ENCODE results near the gene PEBP1.

Gene PEBP1

DNA sequence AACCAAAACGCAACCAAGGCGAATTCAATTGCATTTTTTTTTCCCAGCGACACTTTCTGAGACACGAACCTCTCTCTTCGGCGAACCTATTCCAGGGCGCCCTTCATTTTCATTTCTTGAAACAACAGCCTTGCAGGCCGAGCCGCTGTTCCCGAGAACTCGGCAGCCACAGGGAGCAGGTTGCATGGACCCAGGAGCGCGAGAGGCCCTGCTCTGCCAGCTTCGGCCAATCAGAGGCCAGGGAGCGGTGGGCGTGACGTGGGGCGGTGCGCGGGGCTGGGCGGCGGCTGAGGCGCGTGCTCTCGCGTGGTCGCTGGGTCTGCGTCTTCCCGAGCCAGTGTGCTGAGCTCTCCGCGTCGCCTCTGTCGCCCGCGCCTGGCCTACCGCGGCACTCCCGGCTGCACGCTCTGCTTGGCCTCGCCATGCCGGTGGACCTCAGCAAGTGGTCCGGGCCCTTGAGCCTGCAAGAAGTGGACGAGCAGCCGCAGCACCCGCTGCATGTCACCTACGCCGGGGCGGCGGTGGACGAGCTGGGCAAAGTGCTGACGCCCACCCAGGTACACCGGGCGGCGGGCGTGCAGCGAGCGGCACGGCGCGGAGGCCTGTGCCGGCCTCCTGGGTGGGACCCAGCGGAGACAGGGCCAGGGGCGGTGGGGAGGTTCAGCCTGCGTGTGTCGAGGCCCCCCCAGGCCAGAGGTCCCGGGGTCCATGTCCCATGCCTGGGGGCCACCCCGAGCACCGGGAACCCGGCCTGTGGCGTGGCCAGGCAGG lies at the start of gene PEBP1:
PEBP1 (plus strand) TSS at position 337 of the 771 bp plus-strand sequence; CDS start at position 423, 86 bp downstream.
- TF ChIP-seq, protein P1, sequence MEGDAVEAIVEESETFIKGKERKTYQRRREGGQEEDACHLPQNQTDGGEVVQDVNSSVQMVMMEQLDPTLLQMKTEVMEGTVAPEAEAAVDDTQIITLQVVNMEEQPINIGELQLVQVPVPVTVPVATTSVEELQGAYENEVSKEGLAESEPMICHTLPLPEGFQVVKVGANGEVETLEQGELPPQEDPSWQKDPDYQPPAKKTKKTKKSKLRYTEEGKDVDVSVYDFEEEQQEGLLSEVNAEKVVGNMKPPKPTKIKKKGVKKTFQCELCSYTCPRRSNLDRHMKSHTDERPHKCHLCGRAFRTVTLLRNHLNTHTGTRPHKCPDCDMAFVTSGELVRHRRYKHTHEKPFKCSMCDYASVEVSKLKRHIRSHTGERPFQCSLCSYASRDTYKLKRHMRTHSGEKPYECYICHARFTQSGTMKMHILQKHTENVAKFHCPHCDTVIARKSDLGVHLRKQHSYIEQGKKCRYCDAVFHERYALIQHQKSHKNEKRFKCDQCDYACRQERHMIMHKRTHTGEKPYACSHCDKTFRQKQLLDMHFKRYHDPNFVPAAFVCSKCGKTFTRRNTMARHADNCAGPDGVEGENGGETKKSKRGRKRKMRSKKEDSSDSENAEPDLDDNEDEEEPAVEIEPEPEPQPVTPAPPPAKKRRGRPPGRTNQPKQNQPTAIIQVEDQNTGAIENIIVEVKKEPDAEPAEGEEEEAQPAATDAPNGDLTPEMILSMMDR (IDR thresholded peaks at IDR 0.05; ENCODE audit: low read length, missing control alignments): no peak
- peak; percentile 89 for DNase-seq (ENCODE audit: low read depth)
- peak within 1 kb of the TSS; percentile 82 for H3K4me3 ChIP-seq (replicated peaks; ENCODE audit: low read depth, low read length)

DNA sequence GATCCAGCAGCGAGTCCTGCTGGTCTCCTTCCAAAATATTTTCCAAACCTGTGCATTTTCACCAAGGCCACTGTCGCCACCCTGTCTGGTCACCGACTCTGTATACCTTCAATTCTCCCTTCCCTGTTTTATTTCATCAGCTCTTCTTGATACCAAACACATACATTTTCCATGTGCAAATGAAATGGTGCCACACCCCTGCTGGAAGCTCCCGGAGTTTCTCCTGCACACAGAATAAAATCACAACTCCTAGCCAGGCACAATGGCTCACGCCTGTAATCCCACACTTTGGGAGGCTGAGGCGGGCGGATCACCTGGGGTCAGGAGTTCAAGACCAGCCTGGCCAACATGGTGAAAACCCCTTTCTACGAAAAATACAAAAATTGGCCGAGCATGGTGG lies 46.1 kb upstream of the PEBP1 start:
- H3K4me3 ChIP-seq (replicated peaks; ENCODE audit: low read depth, low read length): no peak overlapping the region
- TF ChIP-seq, protein P1 (IDR thresholded peaks at IDR 0.05; ENCODE audit: low read length, missing control alignments): no peak
- DNase-seq (ENCODE audit: low read depth): no peak

DNA sequence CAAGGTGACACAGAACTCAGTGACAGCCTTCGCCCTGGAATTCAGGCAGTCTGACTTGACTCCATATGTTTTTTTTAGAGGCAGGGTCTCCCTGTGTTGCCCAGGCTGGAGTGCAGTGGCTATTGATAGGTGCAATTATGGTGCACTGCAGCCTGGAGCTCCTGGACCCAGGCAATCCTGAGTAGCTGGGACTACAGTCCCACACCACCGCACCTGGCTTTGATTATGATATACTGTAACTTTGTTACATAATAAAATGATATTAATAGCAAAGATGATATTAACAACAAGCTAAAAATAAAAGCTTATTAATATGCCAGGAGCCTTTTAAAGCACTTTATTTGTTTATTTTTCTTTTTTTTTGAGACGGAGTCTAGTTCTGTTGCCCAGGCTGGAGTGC lies 41.9 kb upstream of the PEBP1 start:
- DNase-seq (ENCODE audit: low read depth): no peak
- TF ChIP-seq, protein P1 (IDR thresholded peaks at IDR 0.05; ENCODE audit: low read length, missing control alignments): no peak
- no peak overlapping the region for H3K4me3 ChIP-seq (replicated peaks; ENCODE audit: low read depth, low read length)

DNA sequence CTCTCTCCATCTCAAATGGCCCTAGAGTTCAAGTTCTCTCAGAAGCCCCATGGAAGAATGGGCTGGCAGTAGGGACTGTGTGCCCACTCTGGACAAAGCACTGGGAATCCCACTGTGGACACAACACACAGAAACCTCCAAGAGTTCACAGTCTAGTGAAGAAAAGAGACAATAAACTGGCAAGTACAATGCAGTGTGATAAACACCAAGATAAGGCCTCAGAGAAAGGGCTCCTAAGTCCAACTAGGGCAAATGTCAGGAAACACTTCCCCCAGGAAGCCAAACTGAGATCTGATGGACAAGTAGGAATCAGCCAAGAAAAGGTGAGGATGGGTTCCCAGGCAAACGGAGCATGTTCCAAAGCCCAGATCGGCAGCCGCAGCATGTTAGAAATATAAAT lies 37.5 kb upstream of the PEBP1 start:
- no peak for DNase-seq (ENCODE audit: low read depth)
- TF ChIP-seq, protein P1 (IDR thresholded peaks at IDR 0.05; ENCODE audit: low read length, missing control alignments): no peak

DNA sequence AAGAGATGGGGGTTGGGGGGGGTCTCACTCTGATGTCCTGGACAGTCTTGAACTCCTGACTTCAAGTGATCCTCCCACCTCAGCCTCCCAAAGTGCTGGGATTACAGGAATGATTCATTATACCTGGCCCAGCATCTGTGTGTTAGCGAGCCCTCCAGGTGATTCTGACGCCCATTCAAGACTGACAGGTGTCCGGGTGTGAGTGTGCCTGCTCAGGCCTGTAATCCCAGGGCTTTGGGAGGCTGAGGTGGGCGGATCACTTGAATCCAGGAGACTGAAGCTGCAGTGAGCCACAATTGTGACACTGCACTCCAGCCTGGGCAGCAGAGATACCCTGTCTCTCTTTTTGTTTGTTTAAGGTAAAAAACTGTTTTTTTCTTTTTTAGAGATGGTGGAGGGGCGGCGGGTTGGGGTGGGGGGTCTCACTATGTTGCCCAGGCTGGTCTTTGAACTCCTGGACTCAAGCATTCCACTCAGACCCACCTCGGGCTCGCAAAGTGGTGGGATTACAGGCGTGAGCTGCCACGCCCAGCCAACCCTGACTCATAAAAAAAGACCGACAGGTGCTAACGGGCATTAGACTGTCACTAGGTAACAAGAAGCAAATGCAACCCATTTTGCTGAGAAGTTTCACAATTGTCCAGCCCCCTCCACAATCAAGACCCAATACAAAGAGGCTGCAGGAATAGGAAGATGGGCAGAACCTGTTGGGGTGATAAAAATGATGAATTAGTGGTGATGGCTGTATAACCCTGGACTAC lies 36.8 kb upstream of the PEBP1 start:
- TF ChIP-seq, protein P1 (IDR thresholded peaks at IDR 0.05; ENCODE audit: low read length, missing control alignments): no peak
- no peak overlapping the region for H3K4me3 ChIP-seq (replicated peaks; ENCODE audit: low read depth, low read length)

More for the DNA sequence above, 37.5 kb upstream of the PEBP1 start:
- H3K4me3 ChIP-seq (replicated peaks; ENCODE audit: low read depth, low read length): no peak overlapping the region

DNA sequence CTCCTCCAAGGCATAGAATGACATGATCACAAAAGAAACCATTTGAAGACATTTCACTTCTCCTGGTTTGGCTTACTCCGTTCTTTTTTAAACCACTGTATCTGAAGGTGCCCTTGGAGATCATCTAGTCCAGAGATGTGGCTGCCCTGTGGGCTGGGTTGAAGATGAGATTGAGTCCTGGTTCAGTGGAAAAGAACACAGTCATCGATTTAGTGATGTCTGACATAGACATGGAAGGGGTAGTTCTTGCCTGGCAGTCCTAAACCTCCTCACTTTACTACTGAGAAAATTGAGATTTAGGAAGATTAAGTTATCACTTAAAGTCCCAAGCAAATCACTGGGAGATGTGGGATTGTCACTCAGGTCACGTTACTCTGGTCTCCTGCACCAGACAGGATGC lies 34.9 kb upstream of the PEBP1 start:
- H3K4me3 ChIP-seq (replicated peaks; ENCODE audit: low read depth, low read length): no peak overlapping the region
- no peak for DNase-seq (ENCODE audit: low read depth)
- TF ChIP-seq, protein P1 (IDR thresholded peaks at IDR 0.05; ENCODE audit: low read length, missing control alignments): no peak

More for the DNA sequence above, 36.8 kb upstream of the PEBP1 start:
- no peak for DNase-seq (ENCODE audit: low read depth)

Measured in fibroblast of pulmonary artery (primary cell).